ENCODE data around the gene DTX4.

DTX4 gene

DNA sequence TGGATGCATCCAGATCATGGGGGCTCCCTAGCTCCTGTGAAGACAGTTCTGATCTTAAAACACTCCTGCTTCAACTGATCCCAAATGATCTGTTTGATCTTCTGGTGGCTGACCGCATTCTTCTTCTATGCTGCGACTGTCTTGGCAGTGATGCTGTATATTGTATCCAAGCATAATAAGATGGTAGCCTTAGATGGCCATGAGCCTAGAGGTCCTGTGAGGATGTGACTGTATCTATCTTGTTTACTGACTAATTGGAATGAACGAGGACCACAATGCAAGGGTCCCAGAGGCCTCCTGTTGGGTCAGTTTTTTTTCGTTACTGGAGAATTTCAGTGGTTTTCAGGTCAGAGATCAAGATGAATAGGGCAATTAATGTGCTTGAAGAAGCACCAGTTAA is 47.9 kb downstream of the DTX4 start:
- DNase-seq (ENCODE audit: low read depth in 2 of 2): no peak

DNA sequence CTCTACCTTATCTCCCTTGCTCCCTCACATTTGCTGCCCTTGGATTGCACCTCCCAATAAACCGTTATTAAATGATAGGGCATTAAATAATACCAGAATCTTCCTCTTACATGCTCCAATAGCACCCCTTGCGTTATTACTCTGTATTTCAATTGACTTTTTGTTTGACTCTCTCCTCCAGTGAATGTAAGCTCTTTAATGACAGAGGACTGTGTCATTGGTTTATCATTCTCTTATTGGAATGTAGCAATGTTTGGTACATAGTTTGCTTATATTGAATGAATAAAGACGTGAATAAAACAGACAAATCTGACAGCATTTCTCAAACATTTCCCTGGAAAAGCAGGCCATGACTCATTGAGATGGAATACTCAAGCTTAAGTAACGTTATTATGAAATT is 49.5 kb downstream of the DTX4 start:
- DNase-seq (ENCODE audit: low read depth in 2 of 2): no peak

DNA sequence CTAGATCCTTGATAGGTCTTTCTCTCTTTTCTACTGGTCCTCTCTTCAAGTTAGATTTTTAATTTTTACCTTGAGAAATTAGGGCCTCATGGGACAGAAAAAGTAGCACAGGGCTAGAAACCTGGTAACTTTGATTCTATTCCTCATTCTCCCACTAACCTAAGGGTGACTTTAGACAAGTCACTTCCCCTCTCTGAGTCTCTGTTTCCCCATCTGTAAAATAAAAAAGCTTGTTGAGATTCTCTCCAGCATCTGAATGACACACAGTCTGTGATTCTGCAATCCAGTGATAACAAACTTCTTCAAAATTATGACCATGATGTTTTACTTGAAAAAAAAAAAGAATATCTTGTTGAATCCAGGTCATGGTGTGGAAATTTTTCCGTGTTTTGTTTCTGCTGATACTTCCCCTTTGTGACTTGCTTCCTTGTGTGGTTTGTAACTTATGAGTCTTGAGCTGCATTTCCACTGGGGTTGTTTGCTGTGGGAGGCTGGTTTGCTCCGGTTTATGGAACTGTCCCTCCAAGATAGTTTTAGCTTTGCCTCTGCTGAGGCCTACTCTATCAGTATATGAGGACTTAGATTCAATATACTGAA is 50.6 kb downstream of the DTX4 start:
- DNase-seq (ENCODE audit: low read depth in 2 of 2): no peak

DNA sequence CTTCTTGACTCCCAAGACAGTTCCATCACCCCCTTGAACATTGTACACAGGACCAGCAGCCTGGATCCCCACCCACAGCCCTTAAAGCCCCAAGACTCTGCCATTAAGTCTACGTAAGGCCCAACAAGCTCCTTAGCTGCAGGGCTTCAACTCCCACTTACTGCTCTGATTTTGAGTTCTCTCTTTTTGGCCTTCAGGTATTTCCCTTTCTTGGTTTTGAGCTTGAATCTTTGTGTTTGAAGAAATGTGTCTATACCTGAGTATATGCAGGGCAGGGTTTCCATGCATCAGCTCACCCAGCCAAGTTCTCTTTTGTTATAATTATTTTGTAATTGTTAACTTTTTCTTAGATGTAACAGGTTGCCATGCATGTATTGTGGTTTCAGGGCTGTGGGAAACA is 51.2 kb downstream of the DTX4 start:
- DNase-seq (ENCODE audit: low read depth in 2 of 2): no peak

DNA sequence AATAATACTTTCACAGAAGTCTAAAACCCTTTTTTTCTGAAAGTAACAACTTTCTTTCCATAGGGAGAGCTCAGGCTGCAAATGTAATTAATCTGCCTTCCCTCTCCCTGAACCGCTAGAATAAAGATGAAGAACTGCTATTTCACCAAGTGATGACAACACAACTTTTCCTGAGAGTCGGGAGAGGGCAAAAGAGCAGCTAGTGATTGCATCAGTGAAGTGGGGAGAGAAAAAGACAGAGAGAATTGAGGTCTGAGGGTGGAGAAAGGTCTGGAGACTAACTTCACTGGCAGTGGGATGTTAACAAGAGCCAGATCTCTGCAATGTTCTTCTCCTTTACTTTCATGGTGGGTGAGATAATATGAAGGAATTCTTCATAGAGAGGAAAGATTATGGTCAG is 51.7 kb downstream of the DTX4 start:
- no peak for DNase-seq (ENCODE audit: low read depth in 2 of 2)

DNA sequence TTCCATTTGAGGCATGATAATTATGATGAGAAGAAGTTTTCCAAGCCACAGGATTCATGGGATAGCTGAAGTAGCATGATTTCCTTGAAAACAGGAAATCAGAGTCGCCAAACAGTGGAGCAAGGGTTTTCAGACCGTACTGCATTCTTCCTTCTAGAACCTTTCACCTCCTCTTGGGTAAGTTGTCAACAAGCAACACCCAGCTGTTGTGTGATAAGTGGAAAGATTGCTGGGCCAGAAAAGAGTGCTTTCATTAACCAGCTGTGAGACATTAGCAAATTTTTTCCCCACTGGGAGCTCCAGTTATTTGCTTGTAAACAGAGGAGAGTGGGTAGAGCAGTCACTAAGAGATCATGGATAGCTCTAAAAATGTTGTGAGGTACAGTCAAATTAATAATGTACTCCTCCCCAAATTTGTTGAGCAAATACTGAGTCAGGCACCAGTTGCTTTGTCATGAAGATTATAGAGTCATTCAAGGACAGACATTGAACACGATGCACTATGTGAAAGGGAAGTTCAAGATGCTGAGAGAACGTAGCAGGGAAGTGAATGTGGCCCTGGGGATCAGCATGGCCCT is 52.5 kb downstream of the DTX4 start:
- DNase-seq (ENCODE audit: low read depth in 2 of 2): no peak

DNA sequence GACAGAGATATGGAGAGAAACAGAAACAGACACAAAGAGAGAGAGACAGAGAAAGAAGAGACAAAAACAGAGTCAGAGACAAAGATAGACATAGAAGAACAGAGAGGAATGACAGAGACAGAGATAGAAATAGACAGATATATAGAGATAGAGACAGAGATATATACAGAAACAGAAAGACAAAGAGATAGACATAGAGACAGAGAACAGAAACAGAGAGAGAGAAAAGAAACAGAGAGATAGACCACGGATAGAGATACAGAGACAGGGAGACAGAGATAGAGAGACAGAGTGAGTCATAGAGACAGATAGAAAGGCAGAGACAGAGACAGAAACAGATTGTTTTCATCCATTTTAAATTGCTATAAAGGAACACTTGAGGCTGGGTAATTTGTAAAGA is 53.1 kb downstream of the DTX4 start:
- no peak for DNase-seq (ENCODE audit: low read depth in 2 of 2)

DNA sequence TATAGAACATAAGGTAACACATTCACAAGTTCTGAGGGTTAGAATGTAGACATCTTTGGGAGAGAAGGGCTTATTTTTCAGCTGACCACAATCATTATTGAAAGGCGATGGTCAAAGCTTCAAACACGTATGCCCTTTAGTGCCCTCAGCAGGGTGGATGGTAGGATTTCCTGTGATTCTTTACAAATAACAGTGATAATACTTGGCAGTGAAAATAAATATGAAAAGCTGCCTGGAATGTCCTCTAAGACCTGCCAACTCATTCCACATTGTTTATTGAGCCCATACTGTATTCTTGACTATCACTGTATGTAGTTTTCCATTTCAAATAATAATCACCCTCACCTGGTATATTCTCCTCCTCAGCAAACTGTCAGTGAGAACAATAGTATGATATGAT is 54.5 kb downstream of the DTX4 start:
- DNase-seq (ENCODE audit: low read depth in 2 of 2): no peak

DNA sequence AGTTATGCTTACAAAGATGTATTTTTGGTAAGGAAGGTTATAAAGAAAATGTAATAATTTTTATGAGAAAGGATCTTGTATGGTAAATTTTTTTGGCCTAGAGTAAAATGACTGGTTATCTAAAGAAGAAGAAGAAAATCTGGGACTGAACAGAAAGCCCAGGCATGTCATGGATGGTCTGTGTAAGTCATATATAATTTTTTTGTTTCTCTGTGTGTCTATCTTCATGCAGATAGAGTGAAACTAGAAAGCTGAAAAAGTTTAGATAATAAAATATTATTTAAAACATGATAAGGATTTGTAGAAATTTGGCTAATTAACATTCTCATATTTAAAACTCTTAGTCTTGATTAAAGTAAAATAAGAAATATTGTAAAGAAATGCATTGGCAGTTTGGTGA is 68.4 kb downstream of the DTX4 start:
- no peak for DNase-seq (ENCODE audit: low read depth in 2 of 2)

DNA sequence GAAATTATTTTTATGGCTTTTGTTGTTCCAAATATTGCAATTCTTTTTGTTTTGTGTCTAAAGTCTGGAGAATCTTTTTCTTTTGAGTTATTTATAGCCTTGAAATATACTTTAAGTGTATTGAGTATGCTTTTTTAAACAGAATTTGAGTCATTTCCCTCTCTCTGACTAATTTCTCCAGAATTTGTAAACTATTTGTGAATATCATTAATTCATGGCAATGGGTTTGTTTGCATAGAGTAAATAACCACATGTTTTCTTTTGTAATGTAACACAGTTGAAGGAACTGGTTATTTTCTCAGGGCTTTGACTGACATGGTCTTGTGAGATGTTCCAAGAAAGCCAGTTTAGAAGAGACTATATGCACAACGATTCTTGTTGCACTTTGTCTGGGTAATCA is 71.7 kb downstream of the DTX4 start:
- DNase-seq (ENCODE audit: low read depth in 2 of 2): no peak

DNA sequence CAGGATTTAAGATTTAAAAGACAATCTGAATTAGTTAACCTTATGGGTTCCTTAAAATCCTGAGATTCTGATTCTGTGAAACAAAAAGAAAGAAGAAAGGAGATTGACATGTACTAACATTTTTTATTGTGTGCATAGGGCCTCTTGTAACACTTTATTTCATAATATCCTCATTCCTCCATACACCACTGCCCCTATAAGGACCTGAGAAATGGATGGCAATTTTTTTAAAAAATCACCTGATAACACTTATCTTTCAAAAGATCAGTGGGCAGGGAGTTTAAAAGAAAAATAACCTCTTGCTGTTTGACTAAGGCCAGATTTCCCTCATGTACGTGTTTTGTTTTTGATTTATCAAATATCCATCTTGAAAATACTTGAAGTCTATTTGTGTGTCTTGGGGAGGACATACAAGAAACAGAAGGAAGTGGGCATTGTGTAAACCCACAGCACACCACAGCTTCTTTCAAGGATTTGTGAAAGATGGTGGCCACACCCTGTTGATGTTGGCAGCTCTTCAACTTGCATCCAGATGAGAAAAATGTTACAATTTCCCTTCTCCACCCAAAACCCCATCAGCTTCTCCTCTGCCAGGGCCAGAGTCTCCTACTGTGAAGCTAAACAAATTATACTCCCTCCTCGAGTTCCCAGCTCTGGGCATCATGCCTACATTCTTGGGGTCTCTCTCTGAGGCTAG is 75.7 kb downstream of the DTX4 start:
- DNase-seq (ENCODE audit: low read depth in 2 of 2): no peak

DNA sequence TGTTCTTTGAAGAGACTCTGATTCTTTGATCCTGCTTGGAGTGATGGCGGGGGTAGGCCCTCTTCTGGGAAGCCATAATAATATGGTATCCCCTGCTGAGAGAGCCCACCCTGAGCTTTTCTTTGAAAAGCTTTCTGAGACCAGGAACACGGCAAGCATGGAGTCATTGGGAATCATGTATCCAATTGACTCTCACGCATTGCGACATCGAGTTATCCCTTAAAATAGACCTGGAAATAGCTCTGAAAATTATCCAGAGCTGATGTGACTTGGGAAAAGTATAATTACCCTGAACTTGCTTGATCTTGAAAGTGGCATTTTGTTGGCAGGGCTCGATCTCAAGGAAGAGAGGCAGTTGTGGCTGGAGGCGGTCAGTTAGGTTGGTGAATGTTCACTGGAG is 77.6 kb downstream of the DTX4 start:
- DNase-seq (ENCODE audit: low read depth in 2 of 2): no peak

DNA sequence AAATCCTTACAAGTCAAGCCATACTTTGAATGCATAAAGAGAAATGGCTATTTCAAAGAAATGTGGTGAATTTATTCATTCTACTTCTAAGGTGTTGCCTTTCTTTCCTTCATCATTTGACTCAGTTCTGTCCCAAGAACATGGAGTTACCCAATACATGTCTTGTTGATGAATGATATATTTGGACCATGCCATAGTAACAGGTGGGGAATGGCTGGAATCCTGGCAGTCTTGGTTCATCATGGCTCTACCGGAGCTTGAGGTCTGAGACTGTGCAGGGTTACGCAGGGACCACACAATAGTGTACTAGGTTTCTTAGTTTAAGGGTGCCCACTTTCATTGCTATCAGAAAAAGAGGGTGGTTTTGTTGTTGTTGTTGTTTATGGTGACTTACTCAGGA is 81.1 kb downstream of the DTX4 start:
- no peak for DNase-seq (ENCODE audit: low read depth in 2 of 2)

DNA sequence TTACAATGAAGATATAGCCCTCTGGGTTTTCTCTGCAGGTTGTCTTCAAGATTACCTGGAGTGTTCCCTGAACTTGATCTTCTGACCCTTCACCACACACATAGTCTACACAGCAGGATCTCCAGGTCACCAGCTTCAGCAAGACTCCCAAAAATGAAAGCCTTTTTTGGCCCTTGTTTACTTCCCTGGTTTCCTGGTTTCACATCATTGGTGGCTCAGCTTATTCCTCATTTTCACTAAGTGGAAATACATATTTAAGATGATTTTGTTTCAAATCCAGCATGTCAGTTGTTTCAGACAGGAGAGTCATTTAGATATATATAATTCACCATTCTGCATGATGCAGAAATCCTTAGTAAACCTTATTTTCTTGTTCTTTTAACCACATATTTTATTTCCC is 82.4 kb downstream of the DTX4 start:
- DNase-seq (ENCODE audit: low read depth in 2 of 2): no peak

DNA sequence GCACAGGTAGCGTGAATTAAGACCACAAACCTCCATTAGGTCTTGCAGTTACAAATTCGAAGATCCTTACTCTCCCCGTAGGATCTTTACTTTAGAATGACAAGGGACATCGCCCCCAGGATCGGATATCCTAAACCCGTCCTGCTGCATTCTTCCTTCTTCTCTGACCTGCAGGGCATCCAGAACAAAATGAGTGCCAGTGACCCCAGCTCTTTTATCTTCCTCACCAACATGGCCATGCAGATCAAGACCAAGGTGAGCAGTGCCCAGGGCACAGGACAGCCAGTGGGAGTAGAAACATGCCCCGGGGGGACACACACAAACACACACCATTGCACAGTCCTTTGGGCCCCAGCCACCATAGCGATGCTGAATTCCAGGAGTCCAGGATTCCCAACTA is 83.3 kb downstream of the DTX4 start:
- DNase-seq (ENCODE audit: low read depth in 2 of 2): no peak
